Measurements from ENCODE around the gene AHDC1. TPM values are rescaled to one million over a fixed set of nuclear protein-coding genes. Genes with fewer than 3 reads are reported as not detected.

The AHDC1 gene
- total and polyA plus RNA-seq, 2 of the 13 experiments (the other 11 are each of a cell fraction or from before 2014, with no cell fraction given), result 1.0 to 2.7 TPM

- TF ChIP-seq ZNF772 (CRISPR knock-in tag; IDR thresholded peaks at IDR 0.05) (no peak), DMTF1 (CRISPR knock-in tag; IDR thresholded peaks at IDR 0.05) (no peak), GFI1 (CRISPR knock-in tag; IDR thresholded peaks at IDR 0.05; ENCODE audit: borderline replicate concordance) (peak; percentile 12; the same call in 1 of the 2 replicates), CSRNP1 (CRISPR knock-in tag; IDR thresholded peaks at IDR 0.05) (0 out of 2 replicates have a peak, but pooled peaks have one; percentile 8), TAF1 (CRISPR knock-in tag; IDR thresholded peaks at IDR 0.05) (peak; percentile 27; the same call in 1 of the 2 replicates), ZBTB10 (CRISPR knock-in tag; IDR thresholded peaks at IDR 0.05; ENCODE audit: borderline replicate concordance) (no peak), POLR2A (IDR thresholded peaks at IDR 0.05; ENCODE audit: insufficient read depth in 1 of 2, low read depth in 2 of 2, low read length in 2 of 2) (peak; percentile 12 to 56; a peak in 2 of 4 replicates), MTF2 (CRISPR knock-in tag; IDR thresholded peaks at IDR 0.05; ENCODE audit: borderline replicate concordance) (0 out of 2 replicates have a peak, but pooled peaks have one; percentile 11), ZNF142 (CRISPR knock-in tag; IDR thresholded peaks at IDR 0.05) (0 out of 2 replicates have a peak, but pooled peaks have one; percentile 15), FOXK1 (CRISPR knock-in tag; IDR thresholded peaks at IDR 0.05; ENCODE audit: borderline replicate concordance, low read depth) (0 out of 2 replicates have a peak, but pooled peaks have one; percentile 21), ELF4 (CRISPR knock-in tag; IDR thresholded peaks at IDR 0.05; ENCODE audit: borderline replicate concordance) (no peak)
Observed at GRCh38 chr1:27503844-27504587, 99.9 kb downstream of the AHDC1 start (continued).

Data from HepG2 (cell line).